BE2C (cell line): ENCODE data around the gene PLAC9.
A peak's percentile ranks its signal among the peaks of the same experiment; 100 is the strongest.

Experiments used
- DNase-seq: peaks from one replicate; pipeline ENCODE4 v3.0.0-alpha.2; 2020
- H3K27me3 ChIP-seq: fragments of 250-450 bp; sonication (Bioruptor Pico); 2 replicates; pipeline ENCODE4 v1.5.1; 2020; ENCODE audit warnings: mild to moderate bottlenecking
- H3K36me3 ChIP-seq: fragments of 250-450 bp; sonication (Bioruptor Pico); 2 replicates; pipeline ENCODE4 v1.5.1; 2020; ENCODE audit warnings: mild to moderate bottlenecking
- H3K4me1 ChIP-seq: fragments of 250-450 bp; sonication (Bioruptor Pico); 2 replicates; pipeline ENCODE4 v1.5.1; 2020
- H3K4me3 ChIP-seq: 2 replicates; pipeline ENCODE4 v1.5.1; 2011; ENCODE audit warnings: low read depth, low read length
- H3K9me3 ChIP-seq: fragments of 250-450 bp; sonication (Bioruptor Pico); 2 replicates; pipeline ENCODE4 v1.5.1; 2020
- TF ChIP-seq, protein P1 (sequence below): IDR thresholded peaks from 2 replicates; pipeline ENCODE4 v1.5.1; 2012; ENCODE audit warnings: mild to moderate bottlenecking, low read depth, low read length

The PLAC9 gene

DNA sequence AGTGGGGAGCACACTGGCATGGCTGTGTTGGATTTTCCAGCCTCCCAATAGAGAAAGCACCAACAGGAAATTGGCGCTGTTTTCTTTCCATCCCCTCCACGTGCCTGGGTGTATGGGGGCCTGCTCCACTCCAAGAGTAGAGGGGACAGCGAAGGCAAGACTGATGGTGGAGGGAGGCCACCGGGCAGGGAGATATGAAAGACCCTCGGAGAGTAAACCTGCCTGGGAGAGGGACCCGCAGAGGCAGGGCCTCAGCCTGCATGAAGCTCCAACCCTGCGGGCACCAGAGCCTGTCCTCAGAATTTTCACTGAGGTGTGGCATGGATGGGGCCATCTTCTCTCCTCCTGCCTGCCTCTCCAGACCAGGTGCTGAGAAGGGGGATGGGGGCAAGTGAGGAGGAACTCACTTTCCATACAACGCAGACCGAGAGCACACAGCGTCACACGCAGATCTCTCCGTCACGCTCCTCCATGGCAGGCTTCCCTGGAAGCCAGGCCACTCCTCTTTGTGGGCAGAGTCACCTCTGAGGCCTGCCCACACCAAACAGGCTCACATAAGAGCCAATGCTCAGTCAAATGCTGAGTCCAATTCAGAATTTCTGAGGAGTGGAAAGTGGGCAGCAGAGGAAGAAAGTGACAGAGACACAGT is 54.0 kb downstream of the PLAC9 start:
- peak; percentile 32 for DNase-seq
- Histone ChIP-seq H3K36me3 (no peaks in the 10 kb centered on the region), H3K9me3 (no peaks in the 10 kb centered on the region), H3K27me3 (no peaks in the 10 kb centered on the region), H3K4me3 (0 out of 2 replicates have a peak overlapping the region, but pooled peaks have one; percentile 1), H3K4me1 (no peaks in the 10 kb centered on the region)
- TF ChIP-seq, protein P1, sequence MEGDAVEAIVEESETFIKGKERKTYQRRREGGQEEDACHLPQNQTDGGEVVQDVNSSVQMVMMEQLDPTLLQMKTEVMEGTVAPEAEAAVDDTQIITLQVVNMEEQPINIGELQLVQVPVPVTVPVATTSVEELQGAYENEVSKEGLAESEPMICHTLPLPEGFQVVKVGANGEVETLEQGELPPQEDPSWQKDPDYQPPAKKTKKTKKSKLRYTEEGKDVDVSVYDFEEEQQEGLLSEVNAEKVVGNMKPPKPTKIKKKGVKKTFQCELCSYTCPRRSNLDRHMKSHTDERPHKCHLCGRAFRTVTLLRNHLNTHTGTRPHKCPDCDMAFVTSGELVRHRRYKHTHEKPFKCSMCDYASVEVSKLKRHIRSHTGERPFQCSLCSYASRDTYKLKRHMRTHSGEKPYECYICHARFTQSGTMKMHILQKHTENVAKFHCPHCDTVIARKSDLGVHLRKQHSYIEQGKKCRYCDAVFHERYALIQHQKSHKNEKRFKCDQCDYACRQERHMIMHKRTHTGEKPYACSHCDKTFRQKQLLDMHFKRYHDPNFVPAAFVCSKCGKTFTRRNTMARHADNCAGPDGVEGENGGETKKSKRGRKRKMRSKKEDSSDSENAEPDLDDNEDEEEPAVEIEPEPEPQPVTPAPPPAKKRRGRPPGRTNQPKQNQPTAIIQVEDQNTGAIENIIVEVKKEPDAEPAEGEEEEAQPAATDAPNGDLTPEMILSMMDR = no peak

DNA sequence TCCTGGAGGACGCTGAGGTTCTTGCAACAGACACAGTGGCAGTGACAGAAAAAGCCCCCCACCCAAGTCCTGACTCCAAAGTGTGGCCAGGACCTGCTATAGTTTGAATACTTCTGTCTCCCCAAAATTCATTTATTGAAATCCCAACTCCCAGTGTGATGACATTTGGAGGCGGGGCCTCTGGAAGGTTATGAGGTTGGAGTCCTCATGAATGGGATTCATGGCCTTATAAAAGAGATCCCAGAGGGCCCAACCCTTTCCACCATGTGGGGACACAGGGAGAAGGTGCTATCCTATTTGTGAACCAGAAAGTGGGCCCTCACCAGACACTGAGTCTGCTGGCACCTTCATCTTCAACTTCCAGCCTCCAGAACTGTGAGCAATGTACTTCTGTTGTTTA is 54.5 kb downstream of the PLAC9 start:
- Histone ChIP-seq H3K9me3 (no peaks in the 10 kb centered on the region), H3K27me3 (no peaks in the 10 kb centered on the region), H3K36me3 (no peaks in the 10 kb centered on the region), H3K4me3 (no peak overlapping the region), H3K4me1 (no peaks in the 10 kb centered on the region)
- no peak for DNase-seq
- TF ChIP-seq, protein P1 = no peak

DNA sequence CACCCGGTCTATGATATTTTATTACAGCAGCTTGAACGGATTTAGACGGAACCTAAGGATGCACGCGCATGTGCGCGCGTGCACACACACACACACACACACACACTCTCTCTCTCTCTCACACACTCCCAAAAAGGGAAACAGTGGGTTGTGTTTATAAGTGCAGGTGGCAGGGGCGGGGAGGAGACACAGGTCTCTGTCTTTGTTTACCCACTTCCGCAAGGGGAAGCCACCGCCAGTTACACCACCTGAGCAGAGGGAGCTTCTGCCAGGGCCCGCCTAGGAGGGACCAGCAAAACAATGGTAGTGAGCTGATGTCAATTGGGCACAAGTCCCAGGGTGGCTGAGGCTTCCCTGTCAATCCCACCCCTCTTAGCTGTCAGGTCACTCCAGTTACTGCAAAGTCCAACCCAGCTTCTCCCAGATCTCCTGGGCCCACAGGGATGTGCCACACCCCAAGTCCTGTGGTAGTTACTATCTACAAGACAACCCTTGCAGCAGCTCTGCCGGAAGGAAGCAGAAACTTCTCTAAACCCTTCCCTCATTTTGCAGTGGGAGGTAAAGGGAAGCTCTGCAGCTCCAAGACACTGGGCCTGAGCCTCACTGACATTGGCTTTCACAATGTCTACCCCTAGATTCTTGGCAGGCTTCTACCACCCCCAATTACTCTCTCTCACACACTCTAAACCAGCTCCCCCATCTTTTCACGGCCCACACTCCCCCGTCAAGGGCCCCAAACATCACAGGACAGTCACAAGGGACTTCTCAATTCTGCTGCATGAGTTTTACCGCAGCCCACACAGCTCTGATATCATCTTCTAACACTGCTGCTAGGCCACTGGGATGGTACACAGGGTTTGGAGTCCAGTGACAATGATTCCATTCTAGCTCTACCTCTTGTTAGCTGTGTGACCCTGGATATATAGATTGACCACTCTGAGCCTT is 55.2 kb downstream of the PLAC9 start:
- no peak for DNase-seq
- H3K4me1 ChIP-seq = no peaks in the 10 kb centered on the region
- no peaks in the 10 kb centered on the region for H3K9me3 ChIP-seq
- no peak overlapping the region for H3K4me3 ChIP-seq
- no peaks in the 10 kb centered on the region for H3K27me3 ChIP-seq
- TF ChIP-seq, protein P1 = no peak
- H3K36me3 ChIP-seq = no peaks in the 10 kb centered on the region

DNA sequence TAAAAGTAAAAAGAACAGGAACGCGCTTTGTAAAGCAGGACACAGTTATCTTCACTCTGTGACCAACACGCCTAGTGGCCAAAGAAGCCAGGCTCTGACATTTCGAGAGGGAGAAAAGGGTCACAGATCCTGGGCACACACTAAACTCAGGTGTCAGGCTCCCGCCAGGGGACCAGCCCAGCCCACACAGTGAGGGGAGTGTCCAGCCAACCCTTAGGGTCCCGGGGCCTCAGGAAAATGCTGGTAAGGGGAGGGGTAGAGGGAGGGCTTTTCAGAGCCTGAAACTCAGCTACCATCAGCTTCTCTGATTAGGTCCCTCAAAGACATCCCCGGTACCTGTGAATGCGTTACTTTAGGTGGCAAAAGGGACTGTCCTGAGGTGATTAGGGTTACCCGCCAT is 56.2 kb downstream of the PLAC9 start:
- H3K4me3 ChIP-seq = no peak overlapping the region

DNA sequence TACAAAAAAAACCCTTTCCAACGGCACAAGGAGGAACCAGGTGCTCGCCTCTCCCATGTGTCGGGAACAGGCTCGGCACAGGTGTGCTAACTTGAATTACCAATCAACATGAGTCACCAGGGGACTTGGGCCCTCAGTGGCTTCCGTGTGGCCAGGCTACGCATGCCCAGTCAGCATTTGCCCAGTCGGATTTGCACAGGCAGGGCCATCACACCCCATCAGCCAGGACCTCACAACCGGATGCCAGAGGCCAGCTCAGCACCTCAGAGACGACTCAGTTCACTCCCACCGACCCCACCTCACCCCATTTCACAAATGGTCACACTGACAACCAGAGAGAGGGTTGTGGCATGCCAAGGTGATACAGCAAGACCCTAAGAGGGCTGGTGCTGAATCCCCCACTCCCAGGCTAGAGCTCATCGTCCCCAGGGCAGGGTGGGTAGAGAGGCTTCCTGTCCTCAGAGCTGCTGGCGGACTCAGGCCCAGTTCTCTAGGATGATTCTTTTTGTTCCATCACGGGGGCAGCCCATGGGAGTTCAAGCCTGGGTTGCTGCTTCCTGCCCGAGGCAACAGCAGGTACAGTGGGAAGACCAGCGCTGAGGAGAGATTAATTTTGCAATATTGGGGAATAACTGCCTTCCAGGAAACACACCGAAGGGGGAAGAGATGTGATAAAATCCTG is 59.2 kb downstream of the PLAC9 start:
- TF ChIP-seq, protein P1 = no peak
- no peaks in the 10 kb centered on the region for H3K4me1 ChIP-seq

More for the DNA sequence above, 56.2 kb downstream of the PLAC9 start:
- Histone ChIP-seq H3K36me3 (no peaks in the 10 kb centered on the region), H3K9me3 (no peaks in the 10 kb centered on the region), H3K4me1 (no peaks in the 10 kb centered on the region), H3K27me3 (no peaks in the 10 kb centered on the region)
- no peak for DNase-seq
- TF ChIP-seq, protein P1 = no peak

More for the DNA sequence above, 59.2 kb downstream of the PLAC9 start:
- H3K9me3 ChIP-seq = no peaks in the 10 kb centered on the region
- H3K27me3 ChIP-seq = no peaks in the 10 kb centered on the region
- H3K36me3 ChIP-seq = no peaks in the 10 kb centered on the region
- no peak overlapping the region for H3K4me3 ChIP-seq
- DNase-seq = no peak
